ENCODE results near the gene SGO2. TPM values are rescaled to one million over a fixed set of nuclear protein-coding genes. Genes with fewer than 3 reads are reported as not detected.

SGO2 gene
- total RNA-seq, 4 donors from 2014 or later: 1.6 to 5.2 (median 3.2) TPM

DNA sequence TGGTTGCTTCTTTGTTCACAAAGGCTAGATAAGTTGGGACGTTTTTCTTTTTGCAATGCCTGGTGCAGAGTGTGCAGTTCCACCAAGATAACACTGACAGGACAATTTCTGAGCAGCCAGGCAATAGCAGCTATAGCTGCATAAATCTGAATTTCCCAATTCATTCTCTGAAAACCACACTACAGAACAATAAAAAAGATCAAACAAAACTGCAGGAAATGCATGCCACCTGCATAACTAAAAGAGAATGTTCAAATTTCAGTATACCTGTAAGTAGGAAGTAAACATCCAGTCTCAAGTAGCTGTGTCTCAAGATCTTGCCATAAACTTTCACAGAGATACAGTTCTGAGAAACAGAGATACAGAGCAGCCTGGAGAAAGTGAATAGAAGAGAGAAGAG, 10.9 kb upstream of the SGO2 start:
- Histone ChIP-seq H3K9me3 (no peaks in the 10 kb centered on the region), H3K27me3 (no peaks in the 10 kb centered on the region), H3K27ac (no peak overlapping the region), H3K4me1 (no peaks in the 10 kb centered on the region), H3K4me3 (replicated peaks in 1 of 3) (no peak overlapping the region), H3K36me3 (no peaks in the 10 kb centered on the region)
- 28 to 30% methylated on average over 1 of the region's 1 CpG for WGBS, 2 donors
- no peak for DNase-seq
- intact Hi-C loops (cut with DNase I): no loop called here
- no peak for TF ChIP-seq POLR2A (IDR thresholded peaks at IDR 0.05)
- TF ChIP-seq, protein P1, sequence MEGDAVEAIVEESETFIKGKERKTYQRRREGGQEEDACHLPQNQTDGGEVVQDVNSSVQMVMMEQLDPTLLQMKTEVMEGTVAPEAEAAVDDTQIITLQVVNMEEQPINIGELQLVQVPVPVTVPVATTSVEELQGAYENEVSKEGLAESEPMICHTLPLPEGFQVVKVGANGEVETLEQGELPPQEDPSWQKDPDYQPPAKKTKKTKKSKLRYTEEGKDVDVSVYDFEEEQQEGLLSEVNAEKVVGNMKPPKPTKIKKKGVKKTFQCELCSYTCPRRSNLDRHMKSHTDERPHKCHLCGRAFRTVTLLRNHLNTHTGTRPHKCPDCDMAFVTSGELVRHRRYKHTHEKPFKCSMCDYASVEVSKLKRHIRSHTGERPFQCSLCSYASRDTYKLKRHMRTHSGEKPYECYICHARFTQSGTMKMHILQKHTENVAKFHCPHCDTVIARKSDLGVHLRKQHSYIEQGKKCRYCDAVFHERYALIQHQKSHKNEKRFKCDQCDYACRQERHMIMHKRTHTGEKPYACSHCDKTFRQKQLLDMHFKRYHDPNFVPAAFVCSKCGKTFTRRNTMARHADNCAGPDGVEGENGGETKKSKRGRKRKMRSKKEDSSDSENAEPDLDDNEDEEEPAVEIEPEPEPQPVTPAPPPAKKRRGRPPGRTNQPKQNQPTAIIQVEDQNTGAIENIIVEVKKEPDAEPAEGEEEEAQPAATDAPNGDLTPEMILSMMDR (IDR thresholded peaks at IDR 0.05): no peak

DNA sequence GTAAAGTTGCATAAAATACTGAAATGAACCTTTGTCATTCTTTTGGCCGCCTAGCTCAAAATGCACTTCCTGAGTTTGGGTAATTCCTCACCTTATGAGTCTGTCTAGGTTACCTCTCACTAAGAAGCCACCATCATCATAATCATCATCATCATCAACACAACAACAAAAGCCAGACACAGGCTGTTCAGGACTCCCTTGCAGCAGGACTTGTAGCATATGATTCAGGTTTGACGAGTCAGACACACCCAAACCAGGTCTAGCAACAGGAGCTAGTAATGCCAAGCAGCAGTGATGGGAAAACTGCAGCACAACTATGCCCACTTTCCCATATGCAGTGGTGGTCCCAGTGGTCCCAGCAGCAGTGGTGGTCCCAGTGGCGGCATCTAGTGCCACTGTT, 2.8 kb upstream of the SGO2 start:
- no peak overlapping the region for H3K4me3 ChIP-seq (replicated peaks in 1 of 3)
- TF ChIP-seq POLR2A (IDR thresholded peaks at IDR 0.05): no peak
- TF ChIP-seq, protein P1 (IDR thresholded peaks at IDR 0.05): no peak
- H3K9me3 ChIP-seq: no peaks in the 10 kb centered on the region
- no peaks in the 10 kb centered on the region for H3K36me3 ChIP-seq
- H3K27ac ChIP-seq: no peak overlapping the region
- intact Hi-C loops (cut with DNase I): no loop called here
- DNase-seq: no peak
- H3K27me3 ChIP-seq: no peaks in the 10 kb centered on the region
- 73 to 74% methylated on average over 3 of the region's 3 CpGs for WGBS, 2 donors
- peaks cover 3 to 6% of the 10 kb centered on the region in 2 donors for H3K4me1 ChIP-seq

DNA sequence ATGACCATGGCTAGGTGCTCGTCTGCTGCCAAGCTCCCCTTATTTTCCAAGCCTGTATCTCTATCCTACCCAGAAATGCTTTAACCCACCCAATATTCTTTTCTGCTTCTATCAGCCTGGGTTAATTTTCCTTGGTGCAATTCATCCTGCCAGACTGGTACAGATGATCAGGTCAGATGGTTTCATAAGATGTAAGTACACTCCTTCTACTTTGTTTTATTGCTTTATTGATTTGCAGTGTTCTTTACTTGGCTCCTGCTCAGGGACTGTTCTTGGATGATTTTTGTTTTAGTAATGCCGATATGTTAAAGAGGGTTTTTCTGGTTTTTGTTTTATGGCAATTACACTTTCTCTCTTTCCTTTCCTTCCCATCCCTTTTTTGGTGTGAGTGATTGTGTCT, 2.4 kb upstream of the SGO2 start:
- Histone ChIP-seq H3K4me1 (peaks cover 3 to 6% of the 10 kb centered on the region in 2 donors), H3K27me3 (no peaks in the 10 kb centered on the region), H3K36me3 (no peaks in the 10 kb centered on the region), H3K4me3 (replicated peaks in 1 of 3) (no peak overlapping the region), H3K27ac (no peak overlapping the region), H3K9me3 (no peaks in the 10 kb centered on the region)
- TF ChIP-seq, protein P1 (IDR thresholded peaks at IDR 0.05): no peak
- no peak for TF ChIP-seq POLR2A (IDR thresholded peaks at IDR 0.05)
- DNase-seq: no peak
- intact Hi-C loops (cut with DNase I): no loop called here
- 76 to 83% methylated on average over 2 of the region's 2 CpGs for WGBS, 2 donors

DNA sequence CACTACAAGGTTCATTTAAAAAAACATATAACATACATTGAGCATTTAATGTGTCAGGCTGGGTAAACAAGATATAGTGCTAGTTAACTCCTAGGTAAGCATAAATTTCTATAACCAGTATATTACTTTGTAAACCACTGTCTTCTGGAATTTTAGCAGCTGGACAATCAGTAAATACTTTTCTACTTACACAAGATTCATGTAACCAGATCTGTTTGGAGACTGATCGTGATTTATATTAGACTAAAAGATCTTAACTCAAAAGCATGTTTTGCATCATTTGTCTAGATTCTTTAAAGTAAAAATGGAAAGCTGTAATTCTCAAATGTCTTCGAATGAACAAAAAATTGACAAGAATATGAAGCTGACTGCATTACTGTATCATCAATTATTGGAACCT, 941 bp upstream of the SGO2 start:
- no peak for TF ChIP-seq POLR2A (IDR thresholded peaks at IDR 0.05)
- TF ChIP-seq, protein P1 (IDR thresholded peaks at IDR 0.05): no peak
- peak overlapping the region in 1 of 3 donors; percentile 67 for H3K4me3 ChIP-seq (replicated peaks in 1 of 3)

DNA sequence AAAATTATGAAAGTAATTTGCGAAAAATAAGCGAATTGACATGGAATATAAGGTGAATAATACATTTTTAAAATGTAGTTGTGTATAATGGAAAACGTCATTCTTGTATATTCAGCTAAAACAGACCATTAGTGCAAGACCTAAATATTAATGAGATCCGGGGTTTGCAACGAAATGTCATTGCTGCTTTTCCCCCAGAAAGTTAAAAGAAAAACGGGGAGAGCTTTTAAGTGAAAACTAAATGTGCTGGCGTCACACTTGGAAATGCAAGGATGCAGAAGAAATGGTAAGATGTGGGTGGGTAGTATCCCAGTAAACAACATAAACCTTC, 491 bp upstream of the SGO2 start:
- intact Hi-C loops (cut with DNase I): no loop called here

More for the DNA sequence above, 941 bp upstream of the SGO2 start:
- intact Hi-C loops (cut with DNase I): no loop called here
- Histone ChIP-seq H3K27ac (no peak overlapping the region), H3K27me3 (no peaks in the 10 kb centered on the region), H3K36me3 (no peaks in the 10 kb centered on the region), H3K4me1 (peaks cover 3 to 6% of the 10 kb centered on the region in 2 donors), H3K9me3 (no peaks in the 10 kb centered on the region)
- 86 to 88% methylated on average over 2 of the region's 2 CpGs for WGBS, 2 donors
- DNase-seq: no peak

More for the DNA sequence above, 491 bp upstream of the SGO2 start:
- WGBS, 2 donors: 18 to 22% methylated on average over 7 of the region's 7 CpGs
- Histone ChIP-seq H3K9me3 (no peaks in the 10 kb centered on the region), H3K27ac (no peak overlapping the region), H3K4me3 (replicated peaks in 1 of 3) (peak overlapping the region; percentile 25 to 67 (median 38)), H3K4me1 (peaks cover 3 to 6% of the 10 kb centered on the region in 2 donors), H3K27me3 (no peaks in the 10 kb centered on the region), H3K36me3 (no peaks in the 10 kb centered on the region)
- TF ChIP-seq, protein P1 (IDR thresholded peaks at IDR 0.05): no peak
- TF ChIP-seq POLR2A (IDR thresholded peaks at IDR 0.05): no peak
- no peak for DNase-seq
